Astrocyte (in vitro differentiated cells and primary cell): ENCODE data around the gene C2orf68.

Experiments
- EZH2 ChIP-seq: IDR thresholded peaks from 2 replicates; pipeline ENCODE4 v1.6.1; 2012; ENCODE audit warnings: mild to moderate bottlenecking, low read length, inconsistent platforms; ENCODE audit not compliant: insufficient read depth
- TF ChIP-seq, protein P1 (sequence below): IDR thresholded peaks from 2 replicates; pipeline ENCODE4 v1.5.1; 2011; ENCODE audit warnings: low read depth, mild to moderate bottlenecking, inconsistent platforms, low read length, moderate library complexity; ENCODE audit not compliant: insufficient read depth

DNA sequence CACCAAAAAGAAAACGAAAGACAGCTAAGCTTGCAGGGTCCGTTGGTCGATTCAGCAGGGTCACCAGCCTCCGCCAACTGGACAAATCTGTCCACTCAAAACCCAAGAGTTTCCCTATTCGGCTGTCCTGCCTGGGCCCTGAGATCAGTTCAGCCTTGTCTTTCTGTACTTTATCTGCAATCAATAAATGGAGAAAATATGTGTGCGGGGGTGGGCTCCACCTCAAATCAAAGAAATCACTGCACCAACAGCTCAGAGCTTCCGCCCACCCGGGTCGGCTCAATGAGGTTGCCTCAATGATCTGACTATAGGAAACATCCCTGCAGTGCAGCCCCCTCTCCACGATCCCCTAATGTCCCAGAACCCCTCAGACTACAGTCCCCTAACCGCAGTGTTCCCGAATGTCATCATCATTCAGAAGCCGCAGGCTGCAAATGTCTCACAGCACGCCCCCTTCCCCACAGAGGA is 51.0 kb downstream of the C2orf68 start:
- TF ChIP-seq, protein P1, sequence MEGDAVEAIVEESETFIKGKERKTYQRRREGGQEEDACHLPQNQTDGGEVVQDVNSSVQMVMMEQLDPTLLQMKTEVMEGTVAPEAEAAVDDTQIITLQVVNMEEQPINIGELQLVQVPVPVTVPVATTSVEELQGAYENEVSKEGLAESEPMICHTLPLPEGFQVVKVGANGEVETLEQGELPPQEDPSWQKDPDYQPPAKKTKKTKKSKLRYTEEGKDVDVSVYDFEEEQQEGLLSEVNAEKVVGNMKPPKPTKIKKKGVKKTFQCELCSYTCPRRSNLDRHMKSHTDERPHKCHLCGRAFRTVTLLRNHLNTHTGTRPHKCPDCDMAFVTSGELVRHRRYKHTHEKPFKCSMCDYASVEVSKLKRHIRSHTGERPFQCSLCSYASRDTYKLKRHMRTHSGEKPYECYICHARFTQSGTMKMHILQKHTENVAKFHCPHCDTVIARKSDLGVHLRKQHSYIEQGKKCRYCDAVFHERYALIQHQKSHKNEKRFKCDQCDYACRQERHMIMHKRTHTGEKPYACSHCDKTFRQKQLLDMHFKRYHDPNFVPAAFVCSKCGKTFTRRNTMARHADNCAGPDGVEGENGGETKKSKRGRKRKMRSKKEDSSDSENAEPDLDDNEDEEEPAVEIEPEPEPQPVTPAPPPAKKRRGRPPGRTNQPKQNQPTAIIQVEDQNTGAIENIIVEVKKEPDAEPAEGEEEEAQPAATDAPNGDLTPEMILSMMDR: no peak
- TF ChIP-seq EZH2: no peak
